Endothelial cell of umbilical vein (primary cell): ENCODE measurements around the gene MASP1.

Experiments used
- CTCF ChIP-seq, 2 donors: IDR thresholded peaks; 1 replicate in 1 of 2; 2 replicates in 1 of 2; pipeline ENCODE4 v1.5.1; 2011; ENCODE audit warnings: low read length in 2 of 2, mild to moderate bottlenecking in 2 of 2, moderate library complexity in 2 of 2, control low read depth in 1 of 2, inconsistent platforms in 1 of 2, low read depth in 1 of 2; ENCODE audit not compliant: insufficient read depth in 1 of 2; ENCODE audit errors: extremely low read depth in 1 of 2
- EZH2 ChIP-seq: IDR thresholded peaks from 2 replicates; pipeline ENCODE4 v1.6.1; 2012; ENCODE audit warnings: borderline replicate concordance, low read depth, mild to moderate bottlenecking, moderate library complexity, low read length, inconsistent platforms; ENCODE audit not compliant: severe bottlenecking
- FOS ChIP-seq: IDR thresholded peaks from 2 replicates; pipeline ENCODE4 v1.6.1; 2011; ENCODE audit warnings: mild to moderate bottlenecking, low read length, moderate library complexity, borderline replicate concordance; ENCODE audit not compliant: insufficient read depth
- GATA2 ChIP-seq: IDR thresholded peaks from 2 replicates; pipeline ENCODE4 v1.7.0; 2011; ENCODE audit warnings: low read depth, mild to moderate bottlenecking, moderate library complexity, mixed read lengths, low read length; ENCODE audit not compliant: insufficient read length, insufficient read depth
- JUN ChIP-seq: IDR thresholded peaks from 2 replicates; pipeline ENCODE4 v1.6.1; 2011; ENCODE audit warnings: borderline replicate concordance, low read depth; ENCODE audit not compliant: insufficient read length, insufficient read depth
- MAX ChIP-seq: IDR thresholded peaks from 2 replicates; pipeline ENCODE4 v1.6.1; 2011; ENCODE audit not compliant: insufficient read depth, insufficient read length
- POLR2A ChIP-seq: IDR thresholded peaks from 2 replicates; pipeline ENCODE4 v1.6.1; 2012; ENCODE audit warnings: low read depth, mild to moderate bottlenecking, control low read depth, low read length
- POLR2AphosphoS5 ChIP-seq: IDR thresholded peaks from 2 replicates; pipeline ENCODE4 v1.6.1; 2012; ENCODE audit warnings: low read depth, mild to moderate bottlenecking, control low read depth, low read length, moderate library complexity; ENCODE audit not compliant: insufficient read depth

GRCh38 chr3:187340578-187340977 is 49.0 kb upstream of the MASP1 start:
- no peak for TF ChIP-seq CTCF (IDR thresholded peaks at IDR 0.05; ENCODE audit: extremely low read depth in 1 of 2, insufficient read depth in 1 of 2, low read depth in 1 of 2, low read length in 2 of 2)
- no peak for TF ChIP-seq POLR2A
- no peak for TF ChIP-seq MAX
- no peak for TF ChIP-seq EZH2
- TF ChIP-seq POLR2AphosphoS5, result no peak
- TF ChIP-seq GATA2, result no peak
- TF ChIP-seq JUN, result no peak
- no peak for TF ChIP-seq FOS
